Neural cell (in vitro differentiated cells): Measurements from ENCODE around the gene DDX39B. TPM values are rescaled to one million over a fixed set of nuclear protein-coding genes. Genes with fewer than 3 reads are reported as not detected.
"Not testable (repeated sequence)": the region's sequence is repeated elsewhere in the genome, so short reads cannot be mapped to it uniquely, and the experiment has no call there.

Experiments
- H2AFZ ChIP-seq: fragments of 200-600, 300-800 bp; sonication (generic), shearing (Covaris generic); 2 replicates; pipeline ENCODE4 v1.6.0; 2014; ENCODE audit warnings: low read depth, mild to moderate bottlenecking, antibody characterized with exemption, low read length, moderate library complexity
- H3F3A ChIP-seq: fragments of 200-600 bp; shearing (Covaris generic); 2 replicates; pipeline ENCODE4 v1.6.1; 2016; ENCODE audit warnings: mild to moderate bottlenecking, moderate library complexity, mixed read lengths, antibody characterized with exemption, low read length; ENCODE audit not compliant: insufficient read depth, poor library complexity, severe bottlenecking
- H3K27ac ChIP-seq: fragments of 200-600, 300-800 bp; sonication (generic), shearing (Covaris generic); 2 replicates; pipeline ENCODE4 v1.5.1; 2014; ENCODE audit warnings: mild to moderate bottlenecking, low read length, moderate library complexity
- H3K27me3 ChIP-seq: fragments of 300-800, 200-600 bp; sonication (generic), shearing (Covaris generic); 2 replicates; pipeline ENCODE4 v1.6.0; 2014; ENCODE audit warnings: mild to moderate bottlenecking, low read depth, low read length, moderate library complexity; ENCODE audit not compliant: insufficient read depth
- H3K36me3 ChIP-seq: fragments of 300-800, 200-600 bp; sonication (generic), shearing (Covaris generic); 2 replicates; pipeline ENCODE4 v1.5.1; 2014; ENCODE audit warnings: mild to moderate bottlenecking, antibody characterized with exemption, low read length, moderate library complexity; ENCODE audit not compliant: insufficient read depth
- H3K4me2 ChIP-seq: fragments of 300-800, 200-600 bp; sonication (generic), shearing (Covaris generic); 2 replicates; pipeline ENCODE4 v1.6.0; 2014; ENCODE audit warnings: mild to moderate bottlenecking, low read length
- H3K4me3 ChIP-seq: fragments of 300-800, 200-600 bp; sonication (generic), shearing (Covaris generic); 2 replicates; pipeline ENCODE4 v1.5.1; 2014; ENCODE audit warnings: mild to moderate bottlenecking, low read length, moderate library complexity
- H3K79me2 ChIP-seq: fragments of 200-600 bp; shearing (Covaris generic); replicated peaks from 2 replicates; pipeline ENCODE4 v1.6.0; 2014; ENCODE audit warnings: mild to moderate bottlenecking, low read length, moderate library complexity; ENCODE audit not compliant: insufficient read depth
- H3K9ac ChIP-seq: fragments of 300-800, 200-600 bp; sonication (generic), shearing (Covaris generic); 2 replicates; pipeline ENCODE4 v1.6.1; 2016; ENCODE audit warnings: mild to moderate bottlenecking, low read length, mixed read lengths
- H3K9me2 ChIP-seq: fragments of 200-600 bp; shearing (Covaris generic); 2 replicates; pipeline ENCODE4 v1.6.1; 2016; ENCODE audit warnings: mild to moderate bottlenecking, low read length, mixed read lengths; ENCODE audit not compliant: insufficient read depth
- H3K9me3 ChIP-seq: fragments of 200-600, 300-800 bp; sonication (generic), shearing (Covaris generic); 2 replicates; pipeline ENCODE4 v1.6.1; 2016; ENCODE audit warnings: mild to moderate bottlenecking, mixed run types, low read length, moderate library complexity, mixed read lengths
- H4K20me1 ChIP-seq: fragments of 200-600 bp; shearing (Covaris generic); 2 replicates; pipeline ENCODE4 v1.6.1; 2016; ENCODE audit warnings: mild to moderate bottlenecking, mixed run types; ENCODE audit not compliant: insufficient read depth
- CTCF ChIP-seq: fragments of 450-650 bp; IDR thresholded peaks from 2 replicates; pipeline ENCODE4 v1.5.1; 2014; ENCODE audit warnings: antibody characterized with exemption, mild to moderate bottlenecking, moderate library complexity; ENCODE audit not compliant: poor library complexity, severe bottlenecking
- EP300 ChIP-seq: fragments of 450-650 bp; conservative IDR thresholded peaks from 2 replicates; pipeline ENCODE4 v1.6.1; 2014; ENCODE audit warnings: antibody characterized with exemption, mild to moderate bottlenecking, moderate library complexity; ENCODE audit not compliant: poor library complexity, severe bottlenecking
- EZH2 ChIP-seq: fragments of 200-600, 300-800 bp; shearing (Covaris generic), sonication (generic); IDR thresholded peaks from 2 replicates; pipeline ENCODE4 v1.6.1; 2014; ENCODE audit warnings: antibody characterized with exemption, low read length, borderline replicate concordance, mild to moderate bottlenecking; ENCODE audit not compliant: insufficient read depth, poor library complexity, severe bottlenecking
- MXI1 ChIP-seq: fragments of 450-650 bp; conservative IDR thresholded peaks from 2 replicates; pipeline ENCODE4 v1.6.1; 2014; ENCODE audit warnings: antibody characterized with exemption, mild to moderate bottlenecking; ENCODE audit not compliant: poor library complexity, severe bottlenecking
- POLR2AphosphoS5 ChIP-seq: IDR thresholded peaks from 2 replicates; pipeline ENCODE4 v1.6.1; 2012
- RAD21 ChIP-seq: fragments of 450-650 bp; conservative IDR thresholded peaks from 2 replicates; pipeline ENCODE4 v1.6.1; 2014; ENCODE audit warnings: antibody characterized with exemption, mild to moderate bottlenecking, moderate library complexity
- REST ChIP-seq: IDR thresholded peaks from 2 replicates; pipeline ENCODE4 v1.6.1; 2012; ENCODE audit warnings: borderline replicate concordance
- SMC3 ChIP-seq: fragments of 450-650 bp; conservative IDR thresholded peaks from 2 replicates; pipeline ENCODE4 v1.6.1; 2014; ENCODE audit warnings: antibody characterized with exemption, mild to moderate bottlenecking, moderate library complexity; ENCODE audit not compliant: poor library complexity
- TAF1 ChIP-seq: IDR thresholded peaks from 2 replicates; pipeline ENCODE4 v1.6.1; 2012; ENCODE audit warnings: low read depth
- polyA minus RNA-seq: library from RNA; depleted of rRNA, polyadenylated mRNA; stranded (reverse); fragments of >200 nt; gene quantifications from 2 replicates; pipeline ENCODE4 v1.2.3, GENCODE V29; 2014
- polyA plus RNA-seq: library from polyadenylated mRNA; depleted of rRNA; stranded (reverse); fragments of >200 nt; gene quantifications from 2 replicates; pipeline ENCODE4 v1.2.3, GENCODE V29; 2014

Gene DDX39B
- polyA plus RNA-seq (313 and 371 TPM in 2 replicates), polyA minus RNA-seq (421 and 435 TPM in 2 replicates)

DNA sequence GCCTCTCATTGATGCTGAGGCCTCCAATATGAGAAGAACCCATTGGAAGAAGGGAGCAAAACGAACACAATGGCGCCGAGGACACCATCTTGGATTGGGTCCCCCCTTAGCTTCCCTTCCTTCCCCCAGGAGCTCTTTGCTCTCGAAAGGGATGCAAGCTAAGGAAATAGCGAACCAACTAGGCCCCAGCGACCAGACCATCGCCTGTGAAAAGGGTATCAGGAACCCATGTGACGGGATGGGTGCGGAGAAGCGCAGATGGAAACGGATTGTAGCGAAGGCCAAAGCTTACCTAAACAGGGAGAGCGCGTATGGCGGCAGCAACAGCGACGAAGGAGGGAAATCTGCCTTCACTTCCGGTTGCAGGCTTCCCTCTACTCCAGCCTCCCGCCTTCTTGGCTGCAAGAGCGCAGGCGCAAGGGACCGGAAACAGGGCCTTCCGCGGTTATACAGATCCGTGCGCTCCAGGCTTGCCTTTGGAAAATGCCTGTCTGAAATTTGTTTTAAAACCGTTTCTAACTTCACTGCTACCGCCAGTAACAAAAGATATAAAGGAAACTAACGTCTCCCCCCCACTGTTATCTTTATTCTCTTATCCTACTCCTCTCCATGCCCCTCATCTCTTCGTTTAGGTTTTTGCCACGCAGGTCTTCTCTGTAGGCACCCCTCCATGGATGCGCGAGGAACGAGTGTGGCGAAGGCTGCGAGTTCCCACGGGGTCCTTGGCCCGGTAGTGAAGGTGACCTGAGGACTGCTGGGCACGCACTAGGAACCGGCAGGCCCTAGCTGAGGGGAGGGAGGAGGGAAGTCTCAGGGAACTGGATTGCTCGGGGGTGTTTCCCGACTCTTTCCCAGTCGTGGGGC lies at the start of gene DDX39B:
TSS of gene DDX39B (minus strand) at position 346 of the 864 bp plus-strand sequence. CDS start 1,471 bp downstream, outside the sequence.
- peak within 1 kb of the TSS; percentile 100 for H3K4me2 ChIP-seq
- H2AFZ ChIP-seq: peak within 1 kb of the TSS; percentile 66
- peak within 1 kb of the TSS; percentile 86 for H3K4me3 ChIP-seq
- H3K27ac ChIP-seq: peak within 1 kb of the TSS; percentile 96
- peak within 1 kb of the TSS; percentile 98 for H3K9ac ChIP-seq
- no peaks in the 10 kb centered on the region for H3K9me2 ChIP-seq
- peak; percentile 86 for TF ChIP-seq MXI1
- peak; percentile 14 for TF ChIP-seq CTCF
- TF ChIP-seq TAF1: peak; percentile 99
- no peak for TF ChIP-seq RAD21
- peak; percentile 37 for TF ChIP-seq SMC3
- TF ChIP-seq POLR2AphosphoS5: peak; percentile 99
- peak; percentile 75 for TF ChIP-seq EP300
- peak; percentile 99 for TF ChIP-seq REST
- no peak for TF ChIP-seq EZH2
- no peaks in the 10 kb centered on the region for H3K36me3 ChIP-seq
- H4K20me1 ChIP-seq: peaks cover 25% of the 10 kb centered on the region
- no peaks in the 10 kb centered on the region for H3K27me3 ChIP-seq
- H3K9me3 ChIP-seq: no peaks in the 10 kb centered on the region
- H3F3A ChIP-seq: no peaks in the 10 kb centered on the region
- peaks cover 80% of the 10 kb centered on the region for H3K79me2 ChIP-seq

DNA sequence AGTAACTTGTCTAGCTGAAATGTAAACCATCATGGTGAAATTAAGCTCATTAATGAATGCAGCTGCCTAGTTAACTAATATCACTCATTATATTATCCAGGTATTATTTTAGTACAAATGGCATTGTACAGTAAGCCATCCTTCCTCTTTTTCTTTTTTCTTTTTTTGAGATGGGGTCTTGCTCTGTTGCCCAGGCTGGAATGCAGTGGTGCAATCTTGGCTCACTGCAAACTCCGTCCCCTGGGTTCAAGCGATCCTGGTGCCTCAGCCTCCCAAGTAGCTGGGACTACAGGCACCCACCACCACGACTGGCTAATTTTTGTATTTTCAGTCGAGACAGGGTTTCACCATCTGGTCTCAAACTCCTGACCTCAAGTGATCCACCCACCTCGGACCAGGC lies 48.9 kb upstream of the DDX39B start:
- not testable (repeated sequence) for H3K27ac ChIP-seq, H2AFZ ChIP-seq, H3K27me3 ChIP-seq, H3K9me3 ChIP-seq, H3K9ac ChIP-seq, H4K20me1 ChIP-seq, H3K36me3 ChIP-seq, H3F3A ChIP-seq, H3K4me2 ChIP-seq, H3K9me2 ChIP-seq, H3K79me2 ChIP-seq, H3K4me3 ChIP-seq
